WTC11 (cell line): ENCODE measurements around the gene GTPBP3.

ENCODE experiments used
- AR ChIP-seq: fragments of 250-450 bp; sonication (Bioruptor Pico); IDR thresholded peaks from 2 replicates; pipeline ENCODE4 v1.9.0; 2021; ENCODE audit warnings: mild to moderate bottlenecking
- ATF3 ChIP-seq: sonication (generic); formaldehyde crosslinking; conservative IDR thresholded peaks from 2 replicates; pipeline ENCODE4 v1.8.1; 2022; ENCODE audit warnings: mild to moderate bottlenecking, missing genetic modification reagents
- ATF6 ChIP-seq: sonication (generic); formaldehyde crosslinking; IDR thresholded peaks from 2 replicates; pipeline ENCODE4 v1.8.1; 2023; ENCODE audit warnings: mild to moderate bottlenecking, missing genetic modification reagents
- CREB1 ChIP-seq: sonication (generic); formaldehyde crosslinking; IDR thresholded peaks from 2 replicates; pipeline ENCODE4 v1.8.0; 2023; ENCODE audit warnings: mild to moderate bottlenecking, missing genetic modification reagents
- CTCF ChIP-seq: fragments of 200-600 bp; IDR thresholded peaks from 2 replicates; pipeline ENCODE4 v1.8.0; 2022; ENCODE audit warnings: antibody characterized with exemption
- ESRRA ChIP-seq: sonication (generic); formaldehyde crosslinking; IDR thresholded peaks from 2 replicates; pipeline ENCODE4 v1.8.1; 2022; ENCODE audit warnings: mild to moderate bottlenecking, missing genetic modification reagents, borderline replicate concordance
- FOXJ3 ChIP-seq: sonication (generic); formaldehyde crosslinking; IDR thresholded peaks from 2 replicates; pipeline ENCODE4 v1.9.0; 2021; ENCODE audit warnings: missing genetic modification reagents, mild to moderate bottlenecking, borderline replicate concordance
- GTF2I ChIP-seq: fragments of 250-450 bp; sonication (Bioruptor Pico); conservative IDR thresholded peaks from 2 replicates; pipeline ENCODE4 v1.4.0; 2021; ENCODE audit warnings: mild to moderate bottlenecking
- MXD4 ChIP-seq: fragments of 250-450 bp; sonication (Bioruptor Pico); IDR thresholded peaks from 2 replicates; pipeline ENCODE4 v1.8.0; 2021; ENCODE audit warnings: mild to moderate bottlenecking, moderate library complexity, borderline replicate concordance
- MYBL2 ChIP-seq: sonication (generic); formaldehyde crosslinking; IDR thresholded peaks from 2 replicates; pipeline ENCODE4 v1.8.1; 2023; ENCODE audit warnings: mild to moderate bottlenecking, moderate library complexity, missing genetic modification reagents
- NR3C1 ChIP-seq: sonication (generic); formaldehyde crosslinking; conservative IDR thresholded peaks from 2 replicates; pipeline ENCODE4 v1.8.1; 2023; ENCODE audit warnings: low read depth, mild to moderate bottlenecking, missing genetic modification reagents
- ZNF121 ChIP-seq: sonication (generic); formaldehyde crosslinking; IDR thresholded peaks from 2 replicates; pipeline ENCODE4 v1.8.0; 2023; ENCODE audit warnings: missing genetic modification reagents
- ZNF138 ChIP-seq: sonication (generic); formaldehyde crosslinking; conservative IDR thresholded peaks from 2 replicates; pipeline ENCODE4 v1.8.1; 2022; ENCODE audit warnings: mild to moderate bottlenecking, moderate library complexity, missing genetic modification reagents
- ZNF416 ChIP-seq: fragments of 250-450 bp; sonication (Bioruptor Pico); IDR thresholded peaks from 2 replicates; pipeline ENCODE4 v1.9.0; 2021; ENCODE audit warnings: mild to moderate bottlenecking, inconsistent platforms

GRCh38 chr19:17358395-17358794 is 21.0 kb downstream of the GTPBP3 start:
- TF ChIP-seq CTCF (no peak), ATF3 (CRISPR knock-in tag) (no peak), ZNF121 (CRISPR knock-in tag) (no peak), MXD4 (CRISPR knock-in tag) (no peak), AR (CRISPR knock-in tag) (no peak), CREB1 (CRISPR knock-in tag) (no peak), GTF2I (no peak), FOXJ3 (CRISPR knock-in tag) (no peak), NR3C1 (no peak), ESRRA (CRISPR knock-in tag) (no peak), ZNF416 (CRISPR knock-in tag) (no peak), ZNF138 (no peak), ATF6 (CRISPR knock-in tag) (no peak), MYBL2 (CRISPR knock-in tag) (no peak)
